Right lobe of liver (tissue), 6 donors: ENCODE data around the gene PAXX. TPM values are rescaled to one million over a fixed set of nuclear protein-coding genes. Genes with fewer than 3 reads are reported as not detected.

ENCODE experiments used
- ATAC-seq, 4 donors: fragments of 200-7000 bp; cut with Tn5 transposase; one replicate each; pipeline ENCODE4 v1.9.1; 2020; ENCODE audit warnings: mild to moderate bottlenecking in 4 of 4, moderate library complexity in 4 of 4
- DNase-seq, 3 donors: peaks; one replicate each; pipeline ENCODE4 v3.0.0-alpha.2; 2020
- H3K27ac ChIP-seq, 3 donors: fragments of 200-600 bp; one replicate each; pipeline ENCODE4 v1.8.0; 2022
- H3K27me3 ChIP-seq, 2 donors: fragments of 200-600 bp; one replicate each; pipeline ENCODE4 v1.8.0; 2022
- H3K36me3 ChIP-seq, 4 donors: fragments of 200-600 bp; sonication (generic) in 1 of 4; one replicate each; pipeline versions ENCODE4 v1.5.1 to v1.8.0; 2017 to 2022; ENCODE audit warnings: control low read depth in 1 of 4
- H3K4me1 ChIP-seq, 4 donors: fragments of 200-600 bp; sonication (generic) in 1 of 4; one replicate each; pipeline versions ENCODE4 v1.5.1 to v1.8.0; 2017 to 2022; ENCODE audit warnings: control low read depth in 1 of 4
- H3K4me3 ChIP-seq, 3 donors: fragments of 200-600 bp; one replicate each; pipeline ENCODE4 v1.8.0; 2022
- H3K9me3 ChIP-seq, 4 donors: fragments of 200-600 bp; sonication (generic) in 1 of 4; one replicate each; pipeline versions ENCODE4 v1.5.1 to v1.8.0; 2017 to 2022; ENCODE audit warnings: control low read depth in 1 of 4
- CTCF ChIP-seq, 4 donors: fragments of 200-600 bp in 3 of 4; fragments of 450-650 bp in 1 of 4; IDR thresholded peaks; one replicate each; pipeline versions ENCODE4 v1.5.1 to v1.8.0; 2016 to 2022; ENCODE audit warnings: antibody characterized with exemption in 4 of 4, mild to moderate bottlenecking in 2 of 4
- POLR2A ChIP-seq: fragments of 450-650 bp; IDR thresholded peaks from one replicate; pipeline ENCODE4 v1.6.1; 2017; ENCODE audit warnings: antibody characterized with exemption, mild to moderate bottlenecking
- WGBS: methylation state at CpG from one replicate; pipeline ENCODE4 v1.1.6; 2018; ENCODE audit warnings: low coverage, low lambda C conversion rate; ENCODE audit not compliant: insufficient coverage; ENCODE audit errors: missing lambda C conversion rate; 5-methylcytosine and 5-hydroxymethylcytosine counted together
- intact Hi-C, 2 donors: fragments of 100-400 bp; cut with DNase I; formaldehyde crosslinking; loops; one replicate each; pipeline versions ENCODE4 v1.11.2 to v1.14.1; 2022
- total RNA-seq, 6 experiments: library from RNA; depleted of rRNA in 2 of 6; stranded (reverse); fragments of >200 nt in 2 of 6; fragmentation: NEBNext Ultra II Directional in 3 of 6; extraction: Animal tissue kit (Norgen Biotek cat#: 25700) in 3 of 6; gene quantifications; one replicate each; pipeline versions ENCODE4 v1.1.0 to v1.2.4, GENCODE V29; 2016 to 2023
- donor health status: DM: no; HTN: yes; CAD: no.
- donor health status: DM: no; HTN: no; CAD: no.
- donor health status: DM: no; HTN: no; CAD: no.
- donor health status: DM: no; HTN: yes; CAD: no.
- donor health status: DM: no; HTN: yes; CAD: no.

The PAXX gene
- total RNA-seq, 6 experiments from 2014 or later = 13.8 to 34.5 (median 23.3) TPM

GRCh38 chr9:137008312-137008711 is 16.1 kb downstream of the PAXX start:
- no peak for ATAC-seq

GRCh38 chr9:137009217-137009616 is 17.0 kb downstream of the PAXX start:
- peaks cover 0 to 2% (median 0%) of the 10 kb centered on the region in 4 donors for H3K36me3 ChIP-seq
- no peak overlapping the region for H3K27ac ChIP-seq
- H3K9me3 ChIP-seq = no peaks in the 10 kb centered on the region
- DNase-seq (no peak), ATAC-seq (no peak)
- intact Hi-C loops = no loop called here
- no peaks in the 10 kb centered on the region for H3K27me3 ChIP-seq
- H3K4me3 ChIP-seq = no peak overlapping the region
- TF ChIP-seq POLR2A (no peak), CTCF (IDR thresholded peaks at IDR 0.05) (no peak)
- WGBS = 95% methylated on average over 7 of the region's 18 CpGs
- H3K4me1 ChIP-seq = no peaks in the 10 kb centered on the region

More at GRCh38 chr9:137008312-137008711, 16.1 kb downstream of the PAXX start:
- no peak for DNase-seq
- peaks cover 0 to 2% (median 0%) of the 10 kb centered on the region in 4 donors for H3K36me3 ChIP-seq
- H3K4me3 ChIP-seq = no peak overlapping the region
- no peak overlapping the region for H3K27ac ChIP-seq
- no peaks in the 10 kb centered on the region for H3K4me1 ChIP-seq
- 0% methylated on average over 1 of the region's 22 CpGs for WGBS
- no peaks in the 10 kb centered on the region for H3K27me3 ChIP-seq
- no peaks in the 10 kb centered on the region for H3K9me3 ChIP-seq
- intact Hi-C loops = no loop called here
- no peak for TF ChIP-seq POLR2A
- no peak for TF ChIP-seq CTCF (IDR thresholded peaks at IDR 0.05)

- no peak overlapping the region for H3K4me3 ChIP-seq
Measured at GRCh38 chr9:137009938-137010732, 17.9 kb downstream of the PAXX start.

GRCh38 chr9:137011156-137011555 is 18.9 kb downstream of the PAXX start:
- Histone ChIP-seq H3K4me3 (no peak overlapping the region), H3K27me3 (no peaks in the 10 kb centered on the region), H3K27ac (no peak overlapping the region), H3K36me3 (peaks cover 0 to 11% (median 1%) of the 10 kb centered on the region in 4 donors), H3K9me3 (no peaks in the 10 kb centered on the region), H3K4me1 (no peaks in the 10 kb centered on the region)
- TF ChIP-seq POLR2A = no peak
- TF ChIP-seq CTCF (IDR thresholded peaks at IDR 0.05) = no peak
- ATAC-seq = no peak
- no CpG with 5 or more reads among the region's 24 CpGs for WGBS
- DNase-seq = no peak
- intact Hi-C loops = no loop called here

More at GRCh38 chr9:137009938-137010732, 17.9 kb downstream of the PAXX start:
- ATAC-seq = no peak
- Histone ChIP-seq H3K27me3 (no peaks in the 10 kb centered on the region), H3K36me3 (peaks cover 0 to 2% (median 1%) of the 10 kb centered on the region in 4 donors), H3K4me1 (no peaks in the 10 kb centered on the region), H3K9me3 (no peaks in the 10 kb centered on the region), H3K27ac (no peak overlapping the region)
- no peak for TF ChIP-seq CTCF (IDR thresholded peaks at IDR 0.05)
- 92% methylated on average over 2 of the region's 49 CpGs for WGBS
- intact Hi-C loops = no loop called here
- DNase-seq = no peak
